SHP77 (cell line): ENCODE results near the gene RASA2.
"Not testable (repeated sequence)": the region's sequence is repeated elsewhere in the genome, so short reads cannot be mapped to it uniquely, and the experiment has no call there.

Source experiments
- DNase-seq, 2 experiments: peaks; one replicate each; lab custom pipeline; 2025; lab: John Stamatoyannopoulos, UW

The RASA2 gene

GRCh38 chr3:141457624-141458236 lies 29.1 kb upstream of the RASA2 start:
- no peak for DNase-seq

GRCh38 chr3:141459008-141459407 lies 27.8 kb upstream of the RASA2 start:
- no peak for DNase-seq

DNA sequence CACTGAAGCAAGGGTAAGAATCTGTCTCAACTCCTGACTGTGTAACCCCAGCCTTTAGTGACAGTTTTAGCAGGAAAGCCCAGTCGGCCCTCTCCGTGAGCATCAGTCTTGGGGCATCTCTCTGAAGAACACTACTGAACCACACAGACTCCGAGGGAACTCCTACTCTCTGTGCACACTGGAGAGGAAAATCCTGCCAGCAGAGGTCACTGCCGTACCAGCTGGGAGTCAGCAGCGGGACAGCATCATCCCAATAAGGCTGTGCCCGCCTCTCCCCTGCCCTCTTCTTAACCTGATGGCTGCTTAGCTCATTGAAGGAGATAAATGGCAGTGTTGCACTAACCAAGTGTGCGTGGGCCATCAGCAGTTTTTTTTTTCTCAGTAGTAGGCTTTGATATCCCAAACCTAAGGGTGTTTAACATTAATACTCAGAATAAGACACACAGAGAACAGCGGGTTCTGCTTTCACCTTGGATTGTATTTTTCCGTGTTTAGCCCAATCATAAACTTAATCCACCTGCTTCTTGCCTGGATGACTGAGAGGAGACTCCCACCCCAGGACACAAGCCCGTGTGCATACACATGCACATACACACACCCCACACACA lies 26.6 kb upstream of the RASA2 start:
- peak; percentile 84 to 87 for DNase-seq

DNA sequence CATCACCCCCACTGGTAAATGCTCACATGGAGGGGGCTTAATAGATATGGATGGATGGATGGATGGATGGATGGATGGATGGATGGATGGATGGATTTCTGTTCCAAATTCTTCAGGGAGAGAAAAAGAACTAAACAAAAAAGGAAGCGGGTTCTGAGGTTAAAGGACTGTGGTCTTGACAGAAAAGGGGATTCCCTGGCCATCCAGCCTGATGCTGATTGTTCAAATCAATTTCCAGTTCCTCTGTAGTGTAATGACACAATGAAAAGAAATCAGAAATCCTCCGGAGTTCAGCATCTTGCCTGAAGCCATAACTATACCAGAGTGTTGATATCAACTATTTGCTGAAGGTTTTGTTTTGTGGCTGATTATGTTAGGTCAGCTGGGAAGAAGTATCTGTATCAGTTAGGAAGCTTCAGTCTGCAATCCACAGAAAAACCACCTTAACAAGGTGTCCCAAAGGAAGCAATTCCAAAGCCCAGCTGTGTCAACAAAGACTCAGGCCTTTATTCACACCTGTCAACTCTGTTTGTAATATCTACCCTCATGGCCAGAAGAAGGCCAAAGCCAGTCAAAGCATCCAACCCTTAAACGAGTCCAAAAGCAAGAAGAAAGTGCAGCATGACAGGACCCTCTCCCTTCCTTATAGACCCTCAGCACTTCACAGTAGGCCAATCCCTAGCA lies 24.5 kb upstream of the RASA2 start:
- peak; percentile 54 to 61 for DNase-seq

DNA sequence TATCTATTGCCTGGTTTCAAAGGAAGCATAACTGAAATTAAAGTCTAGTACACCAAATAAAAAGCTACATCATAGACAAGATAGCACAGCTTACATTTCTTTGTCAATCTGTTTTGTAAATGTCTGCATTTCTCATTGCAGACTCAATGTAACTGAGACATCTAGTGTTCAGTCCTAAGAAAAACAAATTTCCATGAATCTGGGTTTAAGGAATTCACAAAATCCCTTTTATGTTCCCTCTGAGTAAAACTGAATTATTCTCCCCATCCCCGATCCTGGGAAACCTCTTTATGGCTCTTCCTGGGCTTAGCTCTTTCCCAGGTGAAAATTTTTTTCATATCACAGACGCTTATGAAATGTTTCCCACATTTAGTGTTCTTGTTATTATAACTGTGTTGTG lies 21.6 kb upstream of the RASA2 start:
- DNase-seq = no peak

- no peak for DNase-seq
These were observed 20.1 kb upstream of the RASA2 start for GRCh38 chr3:141466633-141467169.

DNA sequence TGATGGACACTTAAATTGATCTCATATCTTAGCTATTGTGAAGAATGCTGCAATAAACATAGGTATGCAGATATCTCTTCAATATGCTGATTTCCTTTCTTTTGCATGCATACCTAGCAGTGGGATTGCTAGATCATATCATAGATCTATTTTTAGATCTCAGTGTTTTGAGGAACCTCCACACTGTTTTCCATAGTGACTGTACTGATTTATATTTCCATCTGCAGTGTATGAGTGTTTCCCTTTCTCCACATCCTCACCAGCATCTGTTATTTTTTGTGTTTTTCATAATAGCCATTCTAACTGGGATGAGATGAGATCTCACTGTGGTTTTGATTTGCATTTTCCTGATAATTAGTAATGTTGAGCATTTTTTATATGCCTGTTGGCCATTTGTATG lies 17.1 kb upstream of the RASA2 start:
- DNase-seq = no peak

DNA sequence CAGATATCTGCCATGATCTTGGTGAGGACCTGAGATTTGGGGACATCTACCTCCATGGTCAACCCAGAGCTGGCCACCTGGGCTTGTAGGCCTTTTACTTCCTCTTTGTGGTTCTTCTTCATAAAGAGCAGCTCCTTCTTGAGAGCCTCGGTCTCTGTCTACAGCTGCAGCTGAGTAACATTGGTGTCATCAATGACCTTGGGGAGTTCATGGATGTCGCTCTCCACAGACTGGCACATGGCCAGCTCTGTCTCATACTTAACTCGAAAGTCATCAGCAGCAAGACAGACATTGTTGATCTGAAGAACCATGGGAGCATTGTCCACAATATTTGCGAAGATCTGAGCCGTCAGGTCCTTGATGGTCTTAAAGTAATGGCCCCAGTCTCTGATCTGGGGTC lies 15.7 kb upstream of the RASA2 start:
- DNase-seq = no peak

DNA sequence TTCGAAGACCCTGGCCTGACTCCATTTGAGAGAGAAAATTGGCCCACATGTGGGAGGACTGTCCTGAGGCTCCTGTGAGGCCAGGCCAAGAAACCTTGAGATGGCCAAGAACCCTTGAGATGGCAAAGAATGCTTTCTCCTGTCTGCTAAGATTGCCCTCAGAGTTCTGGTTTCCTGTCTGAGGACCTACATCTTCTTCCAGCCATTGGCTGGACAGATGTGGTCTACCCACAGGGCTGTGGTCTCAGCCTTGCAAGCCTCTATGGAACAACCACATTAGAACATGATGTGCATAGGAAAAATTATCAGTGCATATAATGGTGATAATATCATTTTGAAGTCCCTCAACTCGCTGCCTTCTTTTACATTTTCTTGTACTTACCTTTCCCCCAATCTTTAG lies 10.8 kb upstream of the RASA2 start:
- no peak for DNase-seq

GRCh38 chr3:141477224-141477623 lies 9.6 kb upstream of the RASA2 start:
- peak; percentile 39 to 59 for DNase-seq

- DNase-seq = no peak
These were observed 8.7 kb upstream of the RASA2 start for GRCh38 chr3:141478139-141478538.

DNA sequence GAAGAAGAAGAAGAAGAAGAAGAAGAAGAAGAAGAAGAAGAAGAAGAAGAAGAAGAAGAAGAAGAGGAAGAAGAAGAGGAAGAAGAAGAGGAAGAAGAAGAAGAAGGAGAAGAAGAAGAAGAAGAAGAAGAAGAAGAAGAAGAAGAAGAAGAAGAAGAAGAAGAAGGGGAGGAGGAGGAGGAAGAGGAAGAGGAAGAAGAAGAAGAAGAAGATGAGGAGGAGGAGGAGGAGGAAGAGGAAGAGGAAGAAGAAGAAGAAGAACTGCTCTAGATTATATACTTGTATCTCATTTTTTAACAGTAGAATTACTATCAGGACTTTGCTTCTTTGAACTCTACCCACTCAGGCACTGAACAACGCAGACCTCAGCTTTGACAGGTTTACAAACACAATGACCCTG lies 8.0 kb upstream of the RASA2 start:
- DNase-seq = not testable (repeated sequence)

GRCh38 chr3:141482245-141482922 lies 4.4 kb upstream of the RASA2 start:
- DNase-seq = no peak

DNA sequence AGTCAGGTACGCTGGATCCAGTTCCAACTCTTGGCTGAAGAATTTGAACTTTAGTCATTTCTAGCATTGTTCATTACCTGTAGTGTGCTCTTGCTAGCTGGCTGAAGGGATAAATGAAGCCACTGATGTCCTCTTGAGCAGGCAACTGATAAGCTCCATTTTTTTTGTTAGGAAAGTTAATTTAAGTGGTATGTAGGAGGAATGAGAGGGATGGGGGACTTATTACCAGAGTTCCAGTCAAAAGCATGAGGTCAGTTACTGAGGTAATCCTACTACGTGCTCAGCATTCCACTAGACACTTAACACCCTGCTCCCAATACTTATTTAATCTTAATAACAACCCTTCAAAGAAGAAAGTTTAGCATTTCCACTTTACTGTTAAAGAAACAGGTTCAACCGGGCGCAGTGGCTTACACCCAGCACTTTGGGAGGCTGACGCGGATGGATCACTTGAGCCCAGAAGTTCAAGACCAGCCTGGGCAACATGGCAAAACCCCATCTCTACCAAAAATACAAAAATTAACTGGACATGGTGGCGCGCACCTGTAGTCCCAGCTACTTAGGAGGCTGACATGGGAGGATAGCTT lies 2.0 kb upstream of the RASA2 start:
- DNase-seq = no peak

DNA sequence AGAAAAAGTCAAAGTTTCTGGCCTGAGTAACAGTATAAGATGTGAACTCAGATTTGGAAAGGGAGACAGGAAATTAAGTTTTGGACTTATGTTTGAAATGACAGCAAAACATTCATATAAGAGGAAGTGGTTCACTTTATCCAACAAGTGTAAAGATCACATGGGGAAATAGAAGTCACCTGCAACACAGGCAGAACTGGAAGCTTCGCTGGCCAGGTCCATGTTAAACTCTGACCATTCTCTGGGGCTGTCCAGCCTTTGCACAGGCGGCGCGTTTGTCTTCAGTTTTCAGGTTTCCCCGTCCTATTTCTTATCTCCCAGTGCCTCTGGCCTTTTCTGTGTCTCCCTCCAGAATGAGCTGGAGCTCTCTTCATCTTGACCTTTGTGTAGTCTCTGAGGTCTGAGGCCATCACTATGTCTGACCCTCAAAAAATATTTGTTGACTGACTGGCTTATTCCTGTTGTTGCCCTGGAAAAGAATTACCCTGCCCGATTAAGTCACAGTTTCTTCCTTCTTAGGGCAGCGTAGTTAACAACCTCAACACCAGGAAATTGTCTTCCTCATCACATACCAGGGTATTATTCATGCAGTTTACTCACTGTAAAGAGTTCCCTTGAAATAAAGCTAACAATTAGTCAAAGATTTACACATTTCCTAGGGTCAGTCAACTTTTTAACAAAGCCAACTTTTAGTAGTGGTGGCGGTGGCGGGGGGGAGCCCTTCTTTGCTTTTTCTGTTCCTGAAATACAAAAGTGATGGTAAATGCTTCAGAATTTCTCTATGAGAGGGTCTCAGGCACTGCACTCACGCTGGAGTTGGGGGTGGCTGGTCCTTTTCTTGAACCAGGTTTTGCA lies 959 bp upstream of the RASA2 start:
- no peak for DNase-seq

- DNase-seq = no peak
These were observed 406 bp upstream of the RASA2 start for GRCh38 chr3:141486496-141486745.

DNA sequence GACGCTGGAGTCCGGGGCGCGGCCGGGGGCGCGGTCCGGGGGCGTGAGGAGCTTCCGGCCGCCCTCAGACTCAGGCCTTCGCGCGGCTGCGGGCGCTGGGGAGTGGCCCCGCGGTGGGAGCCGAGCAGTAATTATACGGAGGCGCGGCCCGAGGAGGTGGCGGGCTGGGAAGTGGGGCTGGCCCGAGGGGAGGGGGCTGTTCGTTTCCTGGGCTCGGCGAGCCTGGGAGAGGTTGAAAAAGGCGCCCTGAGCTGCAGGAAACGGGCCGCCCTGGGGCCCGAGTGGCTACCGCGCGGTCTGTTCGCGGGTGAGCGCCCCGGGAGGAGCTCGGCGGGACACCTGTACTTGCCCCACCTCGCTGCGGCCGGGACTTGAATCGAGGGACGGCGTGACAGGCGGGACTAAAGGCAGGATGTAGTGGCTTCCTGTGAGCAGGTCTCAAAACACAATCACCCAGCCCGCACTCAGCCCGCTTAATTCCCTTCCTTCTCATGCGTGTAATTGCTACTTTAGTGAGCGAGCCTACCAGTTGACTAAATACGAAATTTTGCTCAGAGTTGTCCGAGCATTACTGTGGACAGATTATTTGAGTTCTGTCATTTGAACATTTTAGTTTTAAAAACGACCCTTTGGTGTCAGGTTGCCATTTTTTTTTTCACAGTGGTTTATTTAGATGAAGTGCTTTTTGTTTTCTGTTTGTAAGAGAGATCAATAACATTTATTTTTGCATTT lies 860 bp downstream of the RASA2 start:
- DNase-seq = peak; percentile 78 to 84

DNA sequence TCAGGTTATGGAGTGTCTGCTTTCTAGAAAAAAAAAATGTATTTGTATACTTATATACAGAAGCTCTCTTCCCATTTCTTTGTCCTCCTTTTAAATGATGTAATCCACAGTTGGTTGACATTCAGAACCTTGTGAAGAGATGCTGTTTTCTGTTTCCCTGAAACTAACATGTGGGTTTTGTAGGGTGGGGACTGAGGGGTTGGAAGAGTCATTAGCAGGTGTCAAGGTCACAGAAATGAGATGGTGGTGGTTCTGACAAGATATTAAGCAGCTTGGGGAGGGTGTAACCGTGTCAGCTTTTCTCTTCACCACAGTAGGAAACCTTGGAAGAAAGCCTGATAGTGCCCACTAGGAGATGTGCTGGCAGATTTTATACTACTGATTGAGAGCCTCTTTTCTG lies 2.4 kb downstream of the RASA2 start:
- no peak for DNase-seq

- DNase-seq = no peak
These were observed 4.3 kb downstream of the RASA2 start for GRCh38 chr3:141491081-141491480.

GRCh38 chr3:141491929-141492328 lies 5.1 kb downstream of the RASA2 start:
- DNase-seq = no peak

DNA sequence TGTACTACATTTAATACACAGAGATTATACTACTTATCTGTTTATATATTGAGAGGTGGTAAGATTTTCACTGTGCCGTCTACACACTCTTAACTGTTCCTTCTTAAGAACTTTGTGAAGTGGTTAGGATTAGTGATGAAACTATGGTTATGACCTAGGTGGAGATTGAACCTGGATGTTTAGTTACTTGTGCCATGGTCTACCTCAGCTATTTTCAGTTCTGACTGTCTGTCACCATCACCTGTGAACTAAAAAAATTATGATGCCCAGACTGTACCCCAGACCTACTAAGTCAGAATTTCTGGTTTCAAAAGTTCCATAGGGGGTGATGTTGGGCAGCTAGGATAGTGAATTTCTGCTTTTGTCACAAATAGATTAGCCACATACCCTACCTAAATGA lies 6.4 kb downstream of the RASA2 start:
- no peak for DNase-seq
